DMS79 treated with DMSO at 0.1 percent for 48 hours (cell line): ENCODE measurements around the gene TRAF4.
"Not testable (repeated sequence)": the region's sequence is repeated elsewhere in the genome, so short reads cannot be mapped to it uniquely, and the experiment has no call there.

Experiments
- DNase-seq: peaks from one replicate; lab custom pipeline; 2025; lab: John Stamatoyannopoulos, UW

The TRAF4 gene

DNA sequence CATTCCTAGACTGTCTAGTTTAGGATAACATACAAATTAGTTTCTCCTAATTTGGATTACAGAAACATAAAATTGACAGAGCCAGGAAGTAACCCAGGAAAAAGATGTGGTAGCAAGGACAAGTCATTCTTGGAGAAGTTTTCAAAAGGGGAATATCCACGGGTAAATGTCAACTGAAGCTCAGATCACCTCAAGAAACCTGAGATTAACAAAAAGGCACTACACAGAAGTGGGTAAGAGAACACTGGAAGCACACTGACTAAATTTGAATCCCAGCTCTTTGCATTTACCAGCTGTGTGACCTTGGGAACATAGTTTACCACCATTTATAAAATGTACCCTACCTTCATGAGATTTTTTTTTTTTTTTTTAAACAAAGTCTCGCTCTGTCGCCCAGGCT is 39.4 kb downstream of the TRAF4 start:
- no peak for DNase-seq

DNA sequence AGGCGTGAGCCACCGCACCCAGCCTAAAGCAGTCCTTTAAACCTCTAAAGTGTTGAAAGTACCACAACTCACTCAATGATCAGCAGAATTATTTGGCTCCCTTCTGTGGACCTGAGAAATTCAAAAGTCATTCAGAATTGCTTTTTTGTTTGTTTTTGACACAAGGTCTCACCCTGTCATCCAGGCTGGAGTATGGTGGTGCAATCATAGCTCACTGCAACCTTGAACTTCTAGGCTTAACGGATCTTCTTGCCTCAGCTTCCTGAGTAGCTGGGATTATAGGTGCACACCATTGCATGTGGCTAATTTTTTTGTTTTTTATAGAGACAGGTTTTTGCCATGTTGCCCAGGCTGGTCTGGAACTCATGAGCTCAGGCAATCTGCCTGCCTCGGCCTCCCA is 44.3 kb downstream of the TRAF4 start:
- DNase-seq = no peak

DNA sequence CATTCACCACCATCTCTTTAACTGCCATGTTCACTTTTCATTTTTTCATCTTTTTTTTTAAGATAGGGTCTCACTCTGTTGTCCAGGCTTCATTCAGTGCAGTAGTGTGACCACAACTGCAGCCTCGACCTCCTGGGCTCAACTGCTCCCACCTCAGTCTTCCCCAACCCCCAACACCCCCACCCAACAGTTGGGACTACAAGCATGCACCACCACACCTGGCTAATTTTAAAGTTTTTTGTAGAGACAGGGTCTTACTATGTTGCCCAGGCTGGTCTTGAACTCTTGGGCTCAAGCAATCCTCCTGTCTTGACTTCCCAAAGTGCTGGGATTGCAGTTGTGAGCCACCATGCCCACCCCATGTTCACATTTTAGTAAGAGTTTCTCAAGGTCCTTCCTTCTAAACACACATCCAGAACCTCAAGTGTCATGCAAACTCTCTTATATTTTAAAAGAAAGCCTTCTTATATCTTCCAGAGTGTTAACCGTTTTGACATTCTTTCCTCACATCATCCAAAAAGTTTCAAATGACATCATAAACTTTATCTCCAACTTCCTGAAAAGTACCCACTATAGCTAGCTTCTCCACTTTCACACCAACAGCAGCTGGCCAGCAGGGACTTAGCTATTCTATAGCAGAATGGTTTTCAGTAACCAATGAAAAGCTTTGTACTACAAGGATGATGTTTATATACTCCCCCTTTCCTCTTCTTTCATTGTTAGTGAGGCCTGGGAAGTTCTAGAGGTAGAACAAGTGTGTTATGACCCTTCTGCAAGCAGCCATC is 49.3 kb downstream of the TRAF4 start:
- no peak for DNase-seq

DNA sequence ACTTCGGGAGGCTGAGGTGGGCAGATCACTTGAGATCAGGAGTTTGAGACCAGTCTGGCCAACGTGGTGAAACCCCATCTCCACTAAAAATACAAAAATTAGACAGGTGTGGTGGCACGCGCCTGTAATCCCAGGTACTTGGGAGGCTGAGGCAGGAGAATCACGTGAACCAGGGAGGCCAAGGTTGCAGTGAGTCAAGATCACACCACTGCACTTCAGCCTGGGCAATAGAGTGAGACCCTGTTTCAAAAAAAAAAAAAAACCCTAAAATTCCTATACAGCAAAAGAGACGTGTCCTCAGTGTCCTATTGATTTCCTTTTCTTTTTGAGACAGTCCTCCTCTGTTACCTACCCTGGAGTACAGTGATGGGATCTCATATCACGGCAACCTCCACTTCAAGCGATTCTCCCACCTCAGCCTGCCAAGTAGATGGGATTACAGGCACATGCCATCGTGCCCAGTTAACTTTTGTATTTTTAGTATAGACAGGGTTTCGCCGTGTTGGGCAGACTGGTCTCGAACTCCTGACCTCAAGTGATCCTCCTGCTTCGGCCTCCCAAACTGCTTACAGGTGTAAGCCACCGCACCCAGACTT is 51.1 kb downstream of the TRAF4 start:
- not testable (repeated sequence) for DNase-seq

DNA sequence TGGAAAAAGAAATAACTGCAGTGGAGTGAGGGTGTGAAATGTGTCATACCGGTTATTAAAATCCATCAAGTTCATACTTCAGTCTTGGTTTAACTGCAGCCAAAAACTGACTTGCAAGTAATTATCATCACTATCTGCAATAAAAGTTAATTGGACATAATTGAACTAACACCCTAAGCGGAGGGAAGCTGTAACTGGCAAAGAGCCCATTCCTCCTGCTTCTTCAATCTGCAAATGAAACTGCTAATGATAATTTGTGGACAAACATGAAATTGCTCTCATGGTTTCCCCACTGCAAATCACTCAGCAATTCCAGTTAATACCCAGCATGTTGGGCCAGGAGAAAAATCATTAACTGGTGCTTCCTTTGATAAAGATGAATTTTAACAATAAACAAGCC is 52.3 kb downstream of the TRAF4 start:
- DNase-seq = no peak
